BJ (cell line): Measurements from ENCODE around the gene SPACDR. TPM values are rescaled to one million over a fixed set of nuclear protein-coding genes. Genes with fewer than 3 reads are reported as not detected.

Experiments
- CTCF ChIA-PET: fragments of 350-600 bp; formaldehyde crosslinking; extraction: SDS; loops from one replicate; lab custom pipeline; 2021; ENCODE audit warnings: antibody characterized with exemption, inconsistent platforms; lab: Yijun Ruan, JAX
- POLR2A ChIA-PET: fragments of 300-600 bp; sonication (Branson Sonifier 250); formaldehyde crosslinking; extraction: SDS; loops from one replicate; lab custom pipeline; 2021; ENCODE audit warnings: antibody characterized with exemption; lab: Charles Lee
- DNase-seq: peaks from one replicate; pipeline ENCODE4 v3.0.0-alpha.2; 2011; ENCODE audit warnings: low read depth
- H3K27me3 ChIP-seq: 2 replicates; pipeline ENCODE4 v1.6.0; 2011; ENCODE audit warnings: low read length; ENCODE audit not compliant: control insufficient read depth, insufficient read depth
- H3K36me3 ChIP-seq: 2 replicates; pipeline ENCODE4 v1.5.1; 2011; ENCODE audit warnings: low read length; ENCODE audit not compliant: control insufficient read depth, insufficient read depth
- H3K4me3 ChIP-seq: 2 replicates; pipeline ENCODE4 v1.5.1; 2011; ENCODE audit warnings: low read depth, mild to moderate bottlenecking, control low read depth, low read length
- CTCF ChIP-seq: IDR thresholded peaks from 2 replicates; pipeline ENCODE4 v1.5.1; 2011; ENCODE audit warnings: low read depth, mild to moderate bottlenecking, control low read depth, inconsistent platforms, low read length, moderate library complexity; ENCODE audit not compliant: insufficient read depth
- polyA minus RNA-seq: library from RNA; depleted of rRNA, polyadenylated mRNA; stranded (reverse); fragments of >200 nt; gene quantifications from 2 replicates; pipeline ENCODE4 v1.2.3, GENCODE V29; 2011; rRNA and poly(A)+ RNA removed
- polyA plus RNA-seq: library from polyadenylated mRNA; depleted of rRNA; stranded (reverse); fragments of >200 nt; gene quantifications from 2 replicates; pipeline ENCODE4 v1.2.3, GENCODE V29; 2011; rRNA removed

SPACDR gene
- 0.21 and 0.32 TPM in 2 replicates for polyA plus RNA-seq
- 0.38 TPM in 1 of 2 replicates, not detected in the other for polyA minus RNA-seq

GRCh38 chr7:100464210-100464660, at the start of gene SPACDR:
SPACDR (minus strand) TSS chr7:100464260; CDS start chr7:100464025, 235 bp downstream.
- CTCF ChIA-PET, result interaction anchor here (1.5 to 3.5 kb wide), 5 partner anchors 13 to 100 kb away, joined by 4 to 40 read pairs (median 11); no protein-coding TSS in a partner anchor
- POLR2A ChIA-PET, result no interaction called here

GRCh38 chr7:100513212-100513810, 49.3 kb upstream of the SPACDR start:
- ChIA-PET CTCF (no interaction called here), POLR2A (no interaction called here)
- Histone ChIP-seq H3K4me3 (no peak overlapping the region), H3K36me3 (no peaks in the 10 kb centered on the region), H3K27me3 (peaks cover 5% of the 10 kb centered on the region; the same call in 1 of the 2 replicates)
- TF ChIP-seq CTCF, result no peak
- no peak for DNase-seq

More at GRCh38 chr7:100464210-100464660, at the start of gene SPACDR:
- Histone ChIP-seq H3K36me3 (peaks cover 16% of the 10 kb centered on the region), H3K4me3 (no peak within 1 kb of the TSS), H3K27me3 (no peaks in the 10 kb centered on the region)
- DNase-seq, result no peak
- no peak for TF ChIP-seq CTCF

GRCh38 chr7:100510437-100511239, 46.6 kb upstream of the SPACDR start:
- POLR2A ChIA-PET, result no interaction called here
- DNase-seq, result no peak
- TF ChIP-seq CTCF, result no peak
- CTCF ChIA-PET, result no interaction called here
- no peak overlapping the region for H3K4me3 ChIP-seq
- no peaks in the 10 kb centered on the region for H3K36me3 ChIP-seq
- H3K27me3 ChIP-seq, result peaks cover 2% of the 10 kb centered on the region; the same call in 1 of the 2 replicates

GRCh38 chr7:100509231-100509630, 45.2 kb upstream of the SPACDR start:
- no peak for TF ChIP-seq CTCF
- DNase-seq, result peak; percentile 26
- Histone ChIP-seq H3K27me3 (peaks cover 2% of the 10 kb centered on the region; the same call in 1 of the 2 replicates), H3K4me3 (no peak overlapping the region), H3K36me3 (no peaks in the 10 kb centered on the region)
- ChIA-PET POLR2A (no interaction called here), CTCF (interaction anchor here (0.9 kb wide), 1 partner anchor 30 kb away, joined by 4 read pairs; the partner anchor contains the start of gene AGFG2)
